BLaER1 treated with 17β-estradiol and CSF1 and Interleukin-3, amounts not matched to agents 10 nM and 100 nM (cell line): Measurements from ENCODE around the gene AAR2.

ENCODE experiments used
- H3K27ac ChIP-seq, 11 experiments: shearing (Covaris generic); formaldehyde crosslinking; 2 replicates each; pipeline ENCODE4 v1.8.1; 2022
- H3K27me3 ChIP-seq, 11 experiments: shearing (Covaris generic); formaldehyde crosslinking; 2 replicates each; pipeline ENCODE4 v1.8.1; 2022
- H3K36me3 ChIP-seq, 11 experiments: shearing (Covaris generic); formaldehyde crosslinking; 2 replicates each; pipeline ENCODE4 v1.8.1; 2022
- H3K4me1 ChIP-seq, 10 experiments: shearing (Covaris generic); formaldehyde crosslinking; 2 replicates each; pipeline ENCODE4 v1.8.1; 2022
- H3K4me2 ChIP-seq, 11 experiments: shearing (Covaris generic); formaldehyde crosslinking; 2 replicates each; pipeline ENCODE4 v1.8.1; 2022
- H3K4me3 ChIP-seq, 10 experiments: shearing (Covaris generic); formaldehyde crosslinking; 2 replicates each; pipeline ENCODE4 v1.8.1; 2022
- H3K9ac ChIP-seq, 11 experiments: shearing (Covaris generic); formaldehyde crosslinking; 2 replicates each; pipeline ENCODE4 v1.8.1; 2022
- H3K9me3 ChIP-seq, 11 experiments: shearing (Covaris generic); formaldehyde crosslinking; replicated peaks in 1 of 11; 2 replicates each; pipeline ENCODE4 v1.8.1; 2022
- H4K20me1 ChIP-seq, 11 experiments: shearing (Covaris generic); formaldehyde crosslinking; 2 replicates each; pipeline ENCODE4 v1.8.1; 2022
- Cebpa-rat ChIP-seq, 11 experiments: shearing (Covaris generic); IDR thresholded peaks; 2 replicates each; pipeline ENCODE4 v1.8.1; 2022

The AAR2 gene

DNA sequence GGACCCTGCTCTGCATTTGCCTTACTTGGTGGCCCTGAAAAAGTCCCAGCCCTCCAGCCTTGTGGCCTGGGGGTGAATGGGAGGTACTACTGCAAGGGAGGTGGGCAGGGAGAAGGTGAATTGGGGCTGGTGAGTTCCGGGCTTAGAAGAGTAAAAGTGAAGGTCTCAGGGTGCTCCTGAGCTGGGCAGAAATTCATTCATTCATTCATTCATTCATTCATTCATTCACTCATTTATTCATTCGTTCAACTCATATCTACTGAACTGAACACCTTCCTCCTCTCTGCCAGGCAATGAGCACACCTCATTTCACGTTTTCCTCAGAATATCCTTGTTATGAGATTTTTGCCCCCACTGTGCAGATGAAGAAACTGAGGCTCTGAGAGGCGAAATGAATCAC is 63.2 kb downstream of the AAR2 start:
- no peaks in the 10 kb centered on the region for H3K36me3 ChIP-seq
- peaks cover 10 to 25% (median 17%) of the 10 kb centered on the region in 11 experiments; a peak in 21 of 22 replicates for H3K27me3 ChIP-seq
- no peaks in the 10 kb centered on the region; a peak in 1 of 22 replicates for H4K20me1 ChIP-seq
- H3K9ac ChIP-seq, result no peak overlapping the region
- peaks cover 0 to 12% (median 0%) of the 10 kb centered on the region in 10 experiments; a peak in 4 of 20 replicates for H3K4me1 ChIP-seq
- no peak for TF ChIP-seq Cebpa-rat (IDR thresholded peaks at IDR 0.05)
- no peak overlapping the region for H3K4me2 ChIP-seq
- H3K9me3 ChIP-seq, result no peaks in the 10 kb centered on the region
- H3K27ac ChIP-seq, result no peak overlapping the region
- H3K4me3 ChIP-seq, result no peak overlapping the region

DNA sequence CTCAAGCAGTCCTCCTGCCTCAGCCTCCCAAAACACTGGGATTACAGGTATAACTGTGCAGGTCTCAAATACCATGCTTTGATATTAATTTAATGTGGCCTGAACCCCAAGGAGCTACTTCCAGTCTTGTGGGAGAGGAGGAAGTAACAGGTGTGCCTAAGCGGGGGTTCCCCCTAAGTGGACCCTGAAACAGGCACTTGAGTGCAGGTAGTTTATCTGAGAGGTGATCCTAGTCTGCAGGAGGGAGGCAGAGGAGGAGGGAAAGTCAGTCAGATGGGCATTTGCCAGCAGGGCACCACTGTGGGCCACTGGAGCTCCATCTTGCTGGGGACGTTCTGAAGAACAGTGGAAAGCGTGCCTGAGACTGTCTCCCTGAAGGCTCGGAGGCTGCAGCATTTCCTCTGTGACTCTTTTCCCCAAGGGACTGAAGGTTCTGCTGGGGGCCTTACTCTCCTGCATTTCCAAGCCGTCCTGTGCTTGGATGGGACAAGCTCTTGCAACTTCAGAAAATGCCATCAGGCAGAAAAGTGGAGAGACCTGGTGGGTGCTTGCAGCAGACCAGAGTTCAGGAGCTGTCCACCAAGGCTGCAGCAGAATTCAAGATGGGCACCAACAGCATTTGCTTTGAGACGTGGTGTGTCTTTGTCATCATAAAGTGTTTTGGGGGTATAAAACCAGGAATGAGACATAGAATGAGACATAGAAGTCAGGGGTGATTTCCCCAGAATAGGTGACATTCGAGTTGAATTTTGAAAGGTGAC is 65.3 kb downstream of the AAR2 start:
- Histone ChIP-seq H3K9ac (no peak overlapping the region), H3K4me3 (no peak overlapping the region), H3K27me3 (peaks cover 30 to 46% (median 38%) of the 10 kb centered on the region in 11 experiments), H4K20me1 (peaks cover 0 to 14% (median 3%) of the 10 kb centered on the region in 11 experiments; a peak in 10 of 22 replicates), H3K36me3 (no peaks in the 10 kb centered on the region), H3K4me2 (no peak overlapping the region), H3K9me3 (no peaks in the 10 kb centered on the region), H3K4me1 (peaks cover 0 to 14% (median 2%) of the 10 kb centered on the region in 10 experiments; a peak in 8 of 20 replicates), H3K27ac (no peak overlapping the region)
- TF ChIP-seq Cebpa-rat (IDR thresholded peaks at IDR 0.05), result no peak

DNA sequence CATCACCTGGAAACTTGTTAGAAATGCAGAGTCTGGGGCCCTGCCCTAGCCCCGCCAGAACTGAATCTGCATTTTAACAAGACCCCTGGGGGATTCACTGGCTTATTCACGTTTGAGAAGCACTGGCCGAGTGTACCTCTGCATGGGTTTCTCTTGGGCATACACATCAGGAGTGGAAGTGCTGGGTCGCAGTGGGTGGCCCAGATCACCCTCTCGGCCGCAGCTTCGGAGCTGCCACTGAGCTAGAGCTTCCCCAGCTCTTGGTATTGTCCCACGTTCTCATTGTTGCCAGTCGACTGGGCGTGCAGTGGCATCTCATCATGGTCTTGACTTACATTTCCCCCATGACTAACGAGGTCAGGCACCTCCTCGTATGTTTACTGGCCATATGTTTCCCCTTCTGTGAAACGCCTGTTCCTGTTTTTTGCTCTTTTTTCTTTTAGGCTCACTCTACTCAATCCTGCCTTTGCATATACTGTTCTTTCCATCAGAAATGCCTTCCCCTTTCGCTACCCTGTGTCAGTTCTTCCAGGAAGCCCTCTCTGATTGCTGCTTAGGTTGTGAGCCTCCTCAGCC is 66.8 kb downstream of the AAR2 start:
- TF ChIP-seq Cebpa-rat (IDR thresholded peaks at IDR 0.05), result no peak
- Histone ChIP-seq H3K9ac (no peak overlapping the region), H3K4me3 (no peak overlapping the region), H4K20me1 (peaks cover 0 to 27% (median 11%) of the 10 kb centered on the region in 11 experiments; a peak in 10 of 22 replicates), H3K36me3 (no peaks in the 10 kb centered on the region), H3K4me1 (peaks cover 0 to 17% (median 4%) of the 10 kb centered on the region in 10 experiments; a peak in 8 of 20 replicates), H3K9me3 (no peaks in the 10 kb centered on the region), H3K4me2 (peak overlapping the region in 2 of 11 experiments; percentile 5 to 56; a peak in 4 of 22 replicates), H3K27me3 (peaks cover 46 to 62% (median 54%) of the 10 kb centered on the region in 11 experiments), H3K27ac (no peak overlapping the region)

GRCh38 chr20:36303831-36304230 is 67.6 kb downstream of the AAR2 start:
- TF ChIP-seq Cebpa-rat (IDR thresholded peaks at IDR 0.05), result no peak
- Histone ChIP-seq H3K4me2 (peak overlapping the region in 2 of 11 experiments; percentile 5 to 56; a peak in 2 of 22 replicates), H3K4me3 (no peak overlapping the region), H3K9ac (no peak overlapping the region), H3K27ac (no peak overlapping the region), H3K27me3 (peaks cover 53 to 69% (median 61%) of the 10 kb centered on the region in 11 experiments), H3K9me3 (no peaks in the 10 kb centered on the region), H4K20me1 (peaks cover 0 to 33% (median 11%) of the 10 kb centered on the region in 11 experiments; a peak in 10 of 22 replicates), H3K4me1 (peaks cover 0 to 17% (median 4%) of the 10 kb centered on the region in 10 experiments; a peak in 8 of 20 replicates), H3K36me3 (no peaks in the 10 kb centered on the region)

DNA sequence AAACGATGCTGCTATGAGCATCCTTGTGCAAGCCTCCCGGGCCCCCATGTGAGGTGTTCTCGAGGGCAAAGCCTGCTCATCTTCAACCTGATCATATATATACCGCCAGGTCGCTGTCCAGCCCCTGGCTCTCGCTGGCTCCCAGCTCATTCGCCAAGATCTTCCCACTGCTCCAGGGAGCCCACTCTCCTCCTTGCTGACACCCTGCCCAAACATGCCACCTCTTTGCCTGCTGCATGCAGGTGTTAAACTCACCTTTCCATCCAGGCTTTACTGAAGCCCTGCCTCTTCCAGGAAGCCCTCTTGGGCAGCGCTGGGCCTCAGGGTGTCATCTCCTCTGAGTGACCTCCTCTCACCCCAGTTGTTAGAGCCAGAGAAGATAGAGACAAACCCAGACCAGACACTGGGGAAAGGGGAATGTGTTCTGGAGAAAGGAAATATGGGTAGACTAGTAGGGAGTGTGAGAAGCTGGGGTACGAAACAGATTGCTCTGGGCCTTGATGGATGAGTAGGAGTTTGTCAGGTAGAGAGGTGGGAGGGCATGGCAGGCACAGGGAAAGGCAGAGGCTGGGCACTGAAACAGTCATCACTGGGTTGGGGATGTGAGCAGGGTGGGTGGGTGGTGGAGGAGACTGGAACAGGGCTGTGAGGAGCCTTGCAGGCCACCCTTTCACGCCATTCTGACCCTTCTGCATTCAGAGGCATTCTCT is 68.7 kb downstream of the AAR2 start:
- H3K4me1 ChIP-seq, result peaks cover 0 to 17% (median 4%) of the 10 kb centered on the region in 10 experiments; a peak in 8 of 20 replicates
- peaks cover 0 to 33% (median 11%) of the 10 kb centered on the region in 11 experiments; a peak in 10 of 22 replicates for H4K20me1 ChIP-seq
- H3K4me3 ChIP-seq, result no peak overlapping the region
- no peak overlapping the region for H3K9ac ChIP-seq
- H3K27ac ChIP-seq, result no peak overlapping the region
- H3K9me3 ChIP-seq, result no peaks in the 10 kb centered on the region
- no peak for TF ChIP-seq Cebpa-rat (IDR thresholded peaks at IDR 0.05)
- H3K36me3 ChIP-seq, result no peaks in the 10 kb centered on the region
- no peak overlapping the region for H3K4me2 ChIP-seq
- peaks cover 63 to 80% (median 72%) of the 10 kb centered on the region in 11 experiments for H3K27me3 ChIP-seq

GRCh38 chr20:36305602-36306551 is 69.6 kb downstream of the AAR2 start, which contains the start of gene DLGAP4:
Gene DLGAP4 (plus strand): TSS chr20:36306339. CDS start chr20:36431718, 125,379 bp downstream.
- Histone ChIP-seq H3K36me3 (no peaks in the 10 kb centered on the region), H3K9ac (no peak within 1 kb of the TSS), H3K4me2 (peak within 1 kb of the TSS; percentile 45 to 78 (median 60); a peak in 19 of 22 replicates), H3K4me1 (peaks cover 0 to 17% (median 4%) of the 10 kb centered on the region in 10 experiments; a peak in 8 of 20 replicates), H3K27me3 (peaks cover 63 to 90% (median 81%) of the 10 kb centered on the region in 11 experiments), H3K27ac (no peak within 1 kb of the TSS), H4K20me1 (peaks cover 0 to 35% (median 11%) of the 10 kb centered on the region in 11 experiments; a peak in 11 of 22 replicates), H3K4me3 (peak within 1 kb of the TSS in 9 of 10 experiments; percentile 25 to 58 (median 43); a peak in 15 of 20 replicates), H3K9me3 (no peaks in the 10 kb centered on the region)
- TF ChIP-seq Cebpa-rat (IDR thresholded peaks at IDR 0.05), result no peak
